Measurements from ENCODE around the gene SHOC2. TPM values are rescaled to one million over a fixed set of nuclear protein-coding genes. Genes with fewer than 3 reads are reported as not detected.
"Not testable (repeated sequence)": the region's sequence is repeated elsewhere in the genome, so short reads cannot be mapped to it uniquely, and the experiment has no call there.

The SHOC2 gene
- total RNA-seq, 1 experiment from 2014 or later = 35.3 TPM

DNA sequence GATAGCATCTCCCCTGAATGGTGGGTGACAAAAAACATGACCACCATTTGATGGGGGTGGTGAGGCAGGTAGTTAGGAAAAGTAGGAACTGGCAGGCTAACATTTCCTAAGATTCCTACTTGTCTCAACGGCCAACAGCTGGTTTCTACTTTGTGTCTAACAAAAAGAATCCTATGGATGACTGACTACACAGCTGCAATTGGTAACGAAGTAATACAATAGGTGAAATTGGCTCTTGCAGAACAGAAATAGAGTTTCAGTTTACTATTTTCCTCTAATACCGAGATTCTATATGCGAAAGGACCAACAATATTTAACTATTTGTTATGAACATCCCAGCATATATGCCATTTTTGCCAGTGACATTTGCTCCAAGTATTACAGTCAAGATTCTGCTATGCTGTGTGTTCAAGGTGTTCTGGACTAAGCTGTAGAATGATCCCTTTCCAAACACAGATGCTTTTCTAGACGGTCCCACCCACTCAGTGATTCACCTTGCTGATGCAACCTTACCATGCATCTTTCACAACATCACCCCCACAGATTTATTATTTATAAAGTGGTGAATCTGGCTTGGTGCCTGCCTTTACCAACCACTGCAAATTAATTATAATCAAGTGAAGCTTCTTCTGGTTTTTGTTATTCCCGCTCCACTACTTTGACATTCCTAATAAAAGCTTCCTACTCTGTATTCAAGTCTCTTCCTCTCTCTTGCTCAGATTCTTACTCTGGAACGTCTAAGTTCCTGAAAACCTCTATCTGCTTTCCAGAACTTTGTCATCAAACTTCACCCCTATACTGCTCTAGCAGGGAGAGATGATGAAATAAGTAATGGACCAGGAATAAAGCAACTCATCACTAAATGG is 17.2 kb upstream of the SHOC2 start:
- peak; percentile 34 for DNase-seq (ENCODE audit: low read depth)

GRCh38 chr10:110903280-110904278 is 15.8 kb upstream of the SHOC2 start:
- no peak for DNase-seq (ENCODE audit: low read depth)

DNA sequence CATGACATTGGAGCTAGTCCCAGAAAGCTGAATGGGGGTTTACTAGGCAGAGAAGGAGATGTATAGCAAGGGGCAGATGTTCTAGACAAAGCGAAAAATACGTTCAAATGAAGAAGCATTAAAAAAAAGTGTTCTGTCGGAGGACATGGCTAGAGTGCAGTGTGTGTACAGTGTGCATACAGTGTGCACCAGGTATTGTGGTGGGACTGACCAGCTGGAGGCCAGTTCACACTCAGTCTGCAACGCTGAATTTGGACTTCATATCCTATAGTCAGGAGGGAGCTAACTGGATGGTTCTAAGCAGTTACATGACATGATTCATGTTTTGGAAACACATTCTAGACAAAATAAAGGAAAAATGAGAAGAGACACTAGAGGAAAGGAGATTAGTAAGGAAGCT is 9.3 kb upstream of the SHOC2 start:
- DNase-seq (ENCODE audit: low read depth) = no peak

DNA sequence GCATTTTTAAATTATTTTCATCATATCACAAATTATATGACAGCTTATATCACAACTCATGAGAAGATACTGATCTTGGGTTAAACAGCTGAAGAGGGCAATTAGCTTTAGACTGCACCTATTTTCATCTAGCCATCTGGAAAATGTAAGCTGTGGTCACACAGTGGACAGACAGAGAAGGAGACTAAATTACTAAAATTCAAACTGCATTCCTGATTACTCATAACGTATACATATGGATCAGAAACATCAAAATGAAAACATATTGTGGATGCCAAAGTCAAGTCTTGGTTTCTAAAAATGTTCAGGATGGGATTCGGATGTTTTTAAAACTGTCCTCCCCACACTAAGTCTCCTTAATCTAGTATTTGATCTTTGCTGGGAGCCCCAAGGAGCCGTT is 7.0 kb upstream of the SHOC2 start:
- peak; percentile 47 for DNase-seq (ENCODE audit: low read depth)

DNA sequence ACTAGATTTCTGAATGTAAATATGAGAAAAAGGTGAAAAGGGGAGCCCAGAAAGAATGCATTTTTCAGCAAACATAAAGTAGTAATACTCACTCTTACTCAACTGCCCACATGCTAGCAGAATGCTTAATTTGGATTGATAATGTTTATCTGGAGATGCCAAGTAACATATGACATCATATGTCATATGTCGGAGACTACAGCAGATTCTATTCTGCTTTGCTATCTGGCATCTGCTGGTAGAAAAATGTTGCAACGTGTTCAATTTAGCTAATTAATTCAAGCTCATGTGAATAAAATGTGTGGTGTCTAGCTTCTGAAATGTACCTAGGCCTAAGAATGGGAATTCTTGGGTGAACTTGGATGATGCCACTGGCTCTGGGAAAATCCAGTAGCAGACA is 5.0 kb upstream of the SHOC2 start:
- no peak for DNase-seq (ENCODE audit: low read depth)

- DNase-seq (ENCODE audit: low read depth) = no peak
Measured at GRCh38 chr10:110915035-110915434, 4.4 kb upstream of the SHOC2 start.

GRCh38 chr10:110915600-110915999 is 3.8 kb upstream of the SHOC2 start:
- not testable (repeated sequence) for DNase-seq (ENCODE audit: low read depth)

DNA sequence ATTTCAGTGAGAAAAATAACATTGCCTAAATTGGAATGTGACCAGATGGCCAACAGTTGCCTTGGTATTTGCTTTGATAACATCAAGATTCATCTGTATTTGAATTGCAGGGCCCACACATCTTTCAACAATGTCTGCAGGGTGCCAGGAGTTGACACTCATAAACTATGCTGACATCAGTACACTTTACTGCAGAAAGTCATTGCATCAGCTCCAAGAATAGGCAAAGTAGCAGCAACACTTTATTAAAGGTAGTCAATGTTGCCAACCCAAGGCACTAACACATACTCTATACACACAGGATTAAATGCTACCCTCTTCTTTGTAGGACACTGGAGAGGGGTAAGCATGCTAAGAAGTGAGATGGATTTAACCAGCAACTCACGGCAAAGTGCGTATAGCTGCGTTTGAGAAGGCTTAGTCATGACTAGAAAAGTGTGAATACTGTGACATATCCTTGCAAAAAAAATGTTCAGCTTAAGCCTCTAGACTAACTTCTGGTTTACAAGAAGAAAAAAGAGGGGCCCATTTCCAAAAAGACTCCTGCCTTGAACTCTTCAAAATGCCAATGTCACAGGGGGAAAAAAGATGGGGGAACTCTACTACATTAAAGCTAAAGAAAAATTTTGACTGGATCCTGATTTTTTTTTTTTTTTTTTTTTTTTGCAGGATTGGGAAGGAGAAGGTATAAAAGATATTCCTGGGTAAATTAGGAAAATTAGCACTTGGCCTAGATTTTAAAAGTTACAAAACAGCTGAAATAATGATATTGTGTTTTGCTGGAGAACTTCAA is 2.7 kb upstream of the SHOC2 start:
- peak; percentile 23 for DNase-seq (ENCODE audit: low read depth)

DNA sequence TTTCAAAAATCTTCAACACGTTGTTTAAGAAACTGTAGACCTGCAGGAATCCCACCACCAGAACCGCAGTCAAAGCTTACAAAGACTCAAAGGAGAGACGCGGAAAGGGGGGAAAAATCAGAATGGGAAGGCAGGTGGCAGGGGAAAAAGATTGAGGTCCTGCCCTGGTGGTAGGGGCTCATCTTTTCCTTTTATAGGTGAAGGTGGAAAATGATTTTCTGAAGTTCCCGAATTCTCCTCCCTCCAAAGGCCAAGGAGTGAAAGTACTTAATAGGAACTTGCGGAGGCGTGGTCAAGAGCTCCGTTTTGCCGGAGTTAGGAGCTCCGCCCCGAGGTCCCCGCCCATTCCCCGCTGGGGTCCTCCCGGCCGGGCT is 1.1 kb upstream of the SHOC2 start:
- DNase-seq (ENCODE audit: low read depth) = peak; percentile 93

DNA sequence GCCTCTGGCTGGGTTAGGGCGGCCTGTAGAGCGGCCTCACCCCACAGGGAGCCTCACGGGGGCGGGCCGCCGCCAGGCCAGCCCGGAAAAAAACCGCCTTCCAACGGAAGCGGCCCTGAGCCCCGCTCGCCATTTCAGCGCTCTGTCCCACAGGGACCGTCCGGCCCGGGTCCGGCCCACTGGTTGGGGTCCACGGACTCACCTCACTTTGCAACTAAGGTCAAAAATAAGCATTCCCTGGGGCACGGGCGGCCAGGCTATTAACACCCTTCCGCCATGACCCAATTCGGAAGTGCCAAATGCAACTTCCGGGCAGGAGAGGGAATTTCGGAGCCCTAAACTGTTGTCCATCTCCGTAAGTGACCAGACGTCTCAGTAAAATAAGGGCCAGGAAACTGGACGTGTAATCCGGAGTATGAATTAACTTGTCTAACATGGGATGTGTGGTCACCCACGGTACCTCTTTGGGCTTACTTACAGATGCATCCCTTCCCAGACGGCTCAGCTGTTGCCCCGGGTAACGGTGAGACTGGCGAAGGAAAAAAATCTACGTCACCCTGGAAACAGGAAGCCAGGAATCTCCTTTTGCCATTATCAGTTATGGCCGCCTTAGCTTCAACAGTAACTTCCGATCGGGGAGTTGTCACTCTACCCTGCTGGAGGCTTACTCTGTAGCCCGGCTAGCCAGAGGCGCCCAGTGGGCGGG is 608 bp upstream of the SHOC2 start, which contains the start of gene BBIP1:
Gene BBIP1, minus strand, starts transcription at position 538 of the 706 bp plus-strand sequence. CDS start 1,023 bp downstream, outside the sequence.
- peak; percentile 99 for DNase-seq (ENCODE audit: low read depth)

DNA sequence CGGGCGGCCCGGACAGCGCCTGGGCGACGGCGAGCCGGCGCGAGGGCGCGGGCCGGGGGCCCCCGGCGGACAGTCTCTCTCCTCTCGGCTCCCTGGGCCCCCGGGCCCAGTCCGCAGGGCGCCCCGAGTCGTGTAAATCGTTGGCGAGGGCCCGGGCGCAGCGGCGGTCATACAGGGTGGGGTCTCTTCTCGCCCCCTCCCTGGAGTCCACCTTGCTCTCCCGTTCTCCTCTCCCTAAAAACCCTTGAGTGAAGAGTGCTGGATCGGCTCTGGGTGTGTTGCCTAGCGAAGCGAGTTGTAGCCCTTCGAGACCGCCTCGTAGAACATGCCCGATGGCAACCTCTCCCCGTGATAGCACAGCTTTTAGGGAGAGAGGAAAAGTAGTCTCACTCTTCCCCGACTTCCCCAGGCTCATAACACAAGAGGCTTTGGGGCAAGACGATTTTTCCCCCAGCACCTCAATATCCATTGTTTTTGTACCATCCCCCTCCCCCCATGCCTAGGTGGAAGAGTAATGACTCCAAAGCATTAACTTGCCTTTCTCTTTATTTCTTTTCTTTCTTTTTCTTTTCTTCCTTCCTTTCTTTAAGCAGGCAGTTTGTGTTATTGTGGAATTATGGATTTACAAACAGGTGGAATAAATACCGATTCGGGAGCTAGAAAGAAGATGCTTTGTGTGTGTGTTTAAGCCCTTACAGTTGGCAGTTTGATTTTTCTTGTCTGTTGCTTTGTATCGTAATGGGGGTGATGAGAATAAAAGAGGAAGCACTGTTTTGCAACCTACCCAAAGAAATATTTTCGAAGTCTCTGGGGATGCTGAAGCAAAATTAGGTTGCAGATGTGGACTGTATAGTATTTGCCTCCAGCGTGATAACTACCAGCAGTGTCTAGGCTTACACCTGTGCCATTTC is 822 bp downstream of the SHOC2 start:
- DNase-seq (ENCODE audit: low read depth) = peak; percentile 35

DNA sequence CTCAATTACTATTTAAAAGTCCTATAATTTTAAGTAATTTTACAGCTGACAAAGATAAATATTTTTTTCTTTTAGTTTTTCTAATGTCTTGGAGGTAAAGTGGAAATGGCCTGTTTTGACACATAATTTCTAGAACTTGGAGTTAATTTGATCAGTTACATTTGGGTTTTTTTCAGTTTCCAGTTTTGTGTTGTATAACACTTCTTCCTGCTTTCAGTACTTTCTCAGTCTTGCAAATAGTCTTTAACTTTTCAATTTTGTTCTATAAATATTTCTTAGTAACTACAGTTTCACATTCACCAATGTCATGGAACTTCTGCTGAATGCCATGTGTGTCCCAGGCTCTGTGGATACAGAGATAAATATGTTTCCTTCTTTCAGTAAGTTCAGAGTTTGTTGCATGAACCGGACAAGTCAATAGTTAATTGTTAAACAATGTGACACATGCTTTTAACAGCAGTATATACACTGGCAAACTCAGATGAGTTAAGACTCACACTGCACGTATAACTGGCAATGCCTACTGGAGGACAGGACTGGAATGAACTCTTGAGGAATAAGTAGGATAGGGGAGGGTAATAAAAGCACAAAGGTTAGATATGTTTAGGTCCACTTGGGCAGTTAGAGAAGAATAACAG is 4.6 kb downstream of the SHOC2 start:
- DNase-seq (ENCODE audit: low read depth) = peak; percentile 7

DNA sequence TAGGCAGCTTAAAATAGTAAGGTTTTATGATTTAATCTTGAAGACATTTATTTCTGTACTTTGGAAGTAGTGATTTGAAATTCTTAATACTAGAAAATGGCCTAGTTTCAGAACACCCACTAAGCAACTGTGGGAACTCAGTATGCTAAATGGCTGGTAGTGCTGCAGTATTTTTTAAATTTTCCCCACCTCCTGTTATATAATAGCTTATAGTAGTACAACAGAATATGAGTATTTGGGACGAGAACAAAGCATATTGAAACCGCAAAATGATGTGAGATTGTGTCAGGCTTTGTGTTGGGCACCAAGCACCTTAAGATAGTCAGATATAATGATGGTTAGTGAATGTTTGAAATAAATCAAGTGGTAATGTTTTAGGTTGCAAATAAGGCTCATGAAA is 8.1 kb downstream of the SHOC2 start:
- no peak for DNase-seq (ENCODE audit: low read depth)

DNA sequence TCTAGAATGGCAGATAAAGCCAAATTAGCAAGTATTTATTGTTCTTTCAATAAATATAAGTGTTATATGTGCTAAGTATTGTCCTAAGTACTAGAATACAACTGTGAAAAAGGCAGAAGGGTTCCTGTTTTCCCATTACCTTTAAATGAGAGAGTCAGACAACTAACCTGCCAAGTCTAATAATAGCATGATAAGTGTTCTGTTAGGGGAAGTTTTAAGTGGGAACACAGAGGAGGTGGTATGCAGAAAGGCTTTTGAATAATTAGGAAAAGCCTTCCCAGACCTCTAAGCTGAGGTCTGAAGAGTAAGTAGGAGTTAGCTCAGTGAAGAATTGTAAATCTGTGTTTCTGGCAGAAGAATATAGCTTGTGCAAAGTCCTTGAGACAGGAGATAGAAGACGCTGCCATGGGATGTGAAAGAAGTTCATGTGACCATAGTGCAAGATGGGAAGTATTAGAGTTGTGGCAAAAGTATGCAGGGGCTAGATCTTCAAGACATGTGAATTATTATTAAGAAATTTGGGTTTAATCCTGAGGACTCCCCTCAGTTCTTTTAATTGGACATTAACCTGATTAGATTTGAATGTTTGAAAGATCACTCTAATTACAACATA is 12.5 kb downstream of the SHOC2 start:
- no peak for DNase-seq (ENCODE audit: low read depth)

- DNase-seq (ENCODE audit: low read depth) = no peak
Measured at GRCh38 chr10:110932505-110933180, 13.2 kb downstream of the SHOC2 start.

- no peak for DNase-seq (ENCODE audit: low read depth)
Measured at GRCh38 chr10:110936757-110937156, 17.4 kb downstream of the SHOC2 start.

DNA sequence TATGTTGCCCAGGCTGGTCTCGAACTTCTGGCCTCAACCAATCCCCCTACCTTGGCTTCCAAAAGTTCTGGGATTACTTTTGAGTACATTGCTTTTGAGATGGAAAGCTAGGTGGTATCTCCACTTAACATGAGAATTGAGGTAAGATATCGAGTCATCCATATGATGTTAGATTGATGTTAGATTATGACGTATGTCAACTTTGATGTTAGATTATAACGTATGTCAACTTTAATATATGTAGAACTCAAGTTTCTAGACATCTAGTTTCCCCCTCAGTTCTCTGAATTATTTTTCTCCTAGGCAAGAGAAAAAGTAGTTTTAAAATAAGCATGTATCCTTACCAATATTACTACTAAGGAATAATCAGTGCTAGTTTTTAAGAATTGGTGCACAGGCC is 20.0 kb downstream of the SHOC2 start:
- no peak for DNase-seq (ENCODE audit: low read depth)

DNA sequence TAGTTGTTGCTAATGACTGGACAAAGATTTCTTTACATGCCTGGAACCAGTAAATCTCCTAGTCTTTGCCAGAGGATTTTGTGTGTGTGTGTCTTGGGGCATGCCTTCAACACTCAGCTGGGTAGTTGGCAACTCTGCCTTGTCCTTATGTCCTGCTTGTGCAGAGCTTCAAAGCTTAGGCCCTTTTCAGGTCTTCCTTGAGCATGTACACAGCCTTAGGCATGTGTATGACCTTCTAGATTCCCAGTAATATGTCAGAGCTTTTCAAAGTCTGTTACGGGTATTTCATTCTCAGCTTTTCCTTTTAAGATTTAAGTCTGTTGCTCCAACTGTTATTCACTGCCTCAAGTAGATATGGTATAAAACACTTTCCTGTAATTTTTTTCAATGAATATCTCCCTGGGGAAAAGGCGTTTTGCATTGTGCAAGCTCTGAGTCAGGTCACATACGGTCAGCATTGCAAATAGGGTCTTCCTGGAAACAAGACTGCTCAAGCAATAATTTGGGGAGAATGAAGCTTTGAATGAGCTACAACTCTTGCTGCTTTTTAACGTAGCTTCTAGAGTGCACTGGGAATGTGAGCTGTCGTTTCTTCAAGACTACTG is 25.5 kb downstream of the SHOC2 start:
- no peak for DNase-seq (ENCODE audit: low read depth)
